GM18517 (cell line): ENCODE measurements around the gene LZTFL1.

Experiments
- ATAC-seq: cut with Tn5 transposase; IDR thresholded peaks from one replicate; pipeline ENCODE4 v1.9.1; 2021; ENCODE audit warnings: mild to moderate bottlenecking, moderate library complexity; ENCODE audit not compliant: unreplicated experiment

LZTFL1 gene, protein sequence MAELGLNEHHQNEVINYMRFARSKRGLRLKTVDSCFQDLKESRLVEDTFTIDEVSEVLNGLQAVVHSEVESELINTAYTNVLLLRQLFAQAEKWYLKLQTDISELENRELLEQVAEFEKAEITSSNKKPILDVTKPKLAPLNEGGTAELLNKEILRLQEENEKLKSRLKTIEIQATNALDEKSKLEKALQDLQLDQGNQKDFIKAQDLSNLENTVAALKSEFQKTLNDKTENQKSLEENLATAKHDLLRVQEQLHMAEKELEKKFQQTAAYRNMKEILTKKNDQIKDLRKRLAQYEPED

DNA sequence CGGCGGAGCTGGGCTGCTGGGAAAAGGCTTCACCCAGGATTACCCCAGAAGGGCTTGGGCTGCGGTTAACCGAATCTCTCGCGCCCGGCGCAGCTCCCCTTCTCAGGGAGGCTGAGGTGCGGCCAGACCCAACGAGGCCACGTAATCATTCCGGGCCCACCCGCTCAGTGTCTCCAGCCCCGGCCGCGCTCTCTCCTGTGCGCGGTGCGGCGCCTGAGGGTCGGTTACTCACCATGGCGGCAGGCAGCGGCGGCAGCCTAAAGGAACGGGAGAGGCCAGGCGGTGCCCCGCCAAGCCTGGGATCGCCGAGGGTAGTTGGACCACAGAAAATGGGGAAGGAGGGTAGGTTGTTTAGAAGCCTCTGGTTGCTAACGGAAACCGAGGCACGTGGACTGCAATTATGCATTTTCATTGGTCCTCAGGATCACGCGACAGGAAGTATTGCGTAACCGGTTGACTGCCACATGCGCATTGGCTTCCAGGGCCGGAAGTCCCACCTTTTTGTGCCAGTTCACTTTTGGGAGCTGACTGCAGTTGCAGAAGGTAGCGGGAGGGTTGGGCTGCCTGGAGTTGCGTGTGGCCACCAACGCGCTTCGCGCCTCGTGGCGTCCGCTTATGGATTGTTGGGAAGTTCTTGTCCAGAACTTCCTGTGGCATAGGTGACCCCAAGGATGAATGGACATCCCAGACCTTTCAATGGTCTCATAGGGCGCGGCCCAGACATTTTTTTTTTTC, at the start of gene LZTFL1:
TSS of gene LZTFL1 (minus strand) at position 363 of the 735 bp plus-strand sequence. CDS start at position 235, 128 bp downstream.
- ATAC-seq, result peak; percentile 71

DNA sequence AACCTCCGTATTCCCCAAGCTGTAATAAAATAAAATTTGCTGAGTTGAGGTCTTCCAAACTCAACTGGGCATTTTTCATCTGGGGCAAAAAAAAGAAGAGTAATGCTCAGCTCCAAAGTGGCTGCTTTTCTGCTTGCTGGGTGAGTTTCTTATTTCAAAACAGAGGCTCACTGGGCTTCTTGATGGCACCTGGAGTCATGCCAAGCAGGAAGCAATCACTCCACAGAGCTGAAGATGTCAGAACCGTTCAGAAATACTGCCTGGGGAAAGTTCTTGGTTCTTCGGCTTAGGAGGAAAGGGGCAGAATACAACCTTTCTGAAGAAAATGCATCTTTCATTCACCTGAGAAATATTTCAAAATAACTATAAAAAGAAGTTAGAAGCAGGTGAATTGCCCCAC, 48.5 kb upstream of the LZTFL1 start:
- ATAC-seq, result no peak

DNA sequence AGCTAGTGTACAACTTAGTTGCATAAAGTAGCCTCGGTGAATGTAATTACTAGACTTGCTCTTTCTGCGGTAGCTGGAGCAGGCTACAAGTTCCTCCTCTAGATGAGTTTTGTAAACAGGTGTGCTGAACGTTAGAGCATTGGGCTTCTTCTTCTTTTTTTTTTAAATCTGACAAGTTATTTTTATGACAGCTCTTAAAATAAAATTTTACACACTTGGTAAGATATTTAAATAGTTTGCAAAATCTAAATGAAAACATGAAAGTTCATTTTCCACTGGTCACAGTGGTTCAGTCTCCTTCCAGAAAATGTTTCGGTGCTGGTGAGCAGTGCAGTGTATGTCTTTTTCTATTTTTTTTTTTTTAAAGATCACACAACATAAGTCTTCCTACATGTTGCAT, 47.4 kb upstream of the LZTFL1 start:
- no peak for ATAC-seq

DNA sequence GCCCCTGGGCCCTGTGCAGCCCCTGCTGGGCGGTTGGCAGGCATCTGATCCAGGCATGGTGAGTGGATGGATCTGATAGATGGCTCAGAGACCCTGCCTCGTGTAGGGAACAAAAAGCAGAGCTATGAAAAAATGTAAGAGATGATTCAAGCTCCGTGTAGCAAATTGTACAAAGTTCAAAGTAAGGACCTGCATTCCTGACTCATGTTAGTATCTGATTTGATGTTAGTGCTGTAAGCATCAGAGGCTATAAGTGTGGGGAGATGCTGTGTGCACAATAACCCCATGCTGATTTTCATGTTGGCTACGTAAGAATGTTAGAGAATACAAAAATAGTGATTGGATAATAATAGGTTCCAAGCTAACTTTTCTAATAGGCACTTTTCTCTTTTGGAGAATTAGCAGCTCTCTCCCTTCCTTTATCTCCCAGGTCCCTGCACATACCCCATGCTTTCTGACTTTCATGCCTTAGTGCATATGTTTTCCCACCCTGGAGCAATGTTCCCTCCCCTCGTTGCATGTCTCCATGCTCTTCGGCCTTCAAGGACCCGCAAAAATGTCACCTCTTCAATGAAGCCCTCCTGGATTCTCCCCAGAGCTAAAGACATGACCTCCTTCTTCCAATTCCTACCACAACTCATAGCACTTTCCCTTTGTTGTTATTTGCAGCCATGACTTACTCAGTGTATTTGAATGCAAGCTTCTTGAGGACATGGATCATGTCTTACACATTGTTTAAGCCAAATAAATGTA, 46.0 kb upstream of the LZTFL1 start:
- no peak for ATAC-seq

DNA sequence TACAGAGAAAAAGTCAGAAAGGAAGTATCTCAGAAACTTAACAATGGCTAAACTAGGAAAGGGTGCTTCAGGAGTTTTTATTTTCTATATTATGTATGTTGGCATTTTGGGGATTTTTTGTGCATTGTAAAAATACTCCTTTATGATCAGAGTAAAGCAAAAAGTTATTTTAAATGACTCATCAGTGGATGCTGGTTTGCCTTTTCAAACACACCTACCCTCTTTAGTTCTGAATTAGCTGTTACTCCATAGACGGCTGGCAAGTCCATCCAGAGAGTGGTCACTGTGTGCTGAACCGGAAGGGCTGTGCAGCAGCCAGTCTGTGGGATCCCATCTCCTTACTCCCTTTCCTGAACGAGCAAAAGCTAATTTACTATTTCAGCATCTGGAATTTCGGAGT, 45.4 kb upstream of the LZTFL1 start:
- no peak for ATAC-seq

DNA sequence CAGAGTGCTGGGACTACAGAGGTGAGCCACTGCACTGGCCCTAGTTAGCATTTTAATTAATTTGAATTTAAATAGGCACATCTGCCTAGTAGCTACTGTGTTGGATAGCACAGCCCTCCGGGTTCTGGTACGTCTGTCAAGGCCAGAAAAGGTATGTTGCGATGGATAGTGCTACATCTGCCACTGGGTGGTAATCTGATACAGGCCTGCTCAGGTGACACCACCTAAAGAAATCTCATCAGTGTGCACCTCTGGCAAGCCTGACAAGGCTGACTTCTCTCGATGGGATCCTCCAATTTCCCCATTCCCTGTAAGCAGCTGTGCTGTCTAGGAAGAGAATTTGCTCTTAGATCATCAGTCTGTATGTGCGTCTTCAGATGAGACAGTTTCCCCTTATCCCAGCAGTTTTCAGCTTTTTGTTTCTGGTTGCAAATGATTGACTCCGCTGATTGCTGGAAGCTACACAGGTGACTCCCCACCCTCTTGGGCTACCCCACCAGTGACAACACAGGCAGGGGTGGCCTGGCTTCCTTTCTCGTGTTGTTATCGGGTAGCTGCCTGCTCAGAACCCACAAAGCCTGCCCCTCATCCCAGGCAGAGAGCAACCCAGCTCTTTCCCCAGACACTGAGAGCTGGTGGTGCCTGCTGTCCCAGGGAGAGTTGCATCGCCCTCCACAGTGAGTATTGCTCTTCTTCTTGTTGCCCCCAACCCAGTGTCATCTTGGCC, 44.2 kb upstream of the LZTFL1 start, which contains the start of gene CCR9:
TSS of gene CCR9 (plus strand) at position 565 of the 727 bp plus-strand sequence. CDS start 8,391 bp downstream, outside the sequence.
- ATAC-seq, result no peak

DNA sequence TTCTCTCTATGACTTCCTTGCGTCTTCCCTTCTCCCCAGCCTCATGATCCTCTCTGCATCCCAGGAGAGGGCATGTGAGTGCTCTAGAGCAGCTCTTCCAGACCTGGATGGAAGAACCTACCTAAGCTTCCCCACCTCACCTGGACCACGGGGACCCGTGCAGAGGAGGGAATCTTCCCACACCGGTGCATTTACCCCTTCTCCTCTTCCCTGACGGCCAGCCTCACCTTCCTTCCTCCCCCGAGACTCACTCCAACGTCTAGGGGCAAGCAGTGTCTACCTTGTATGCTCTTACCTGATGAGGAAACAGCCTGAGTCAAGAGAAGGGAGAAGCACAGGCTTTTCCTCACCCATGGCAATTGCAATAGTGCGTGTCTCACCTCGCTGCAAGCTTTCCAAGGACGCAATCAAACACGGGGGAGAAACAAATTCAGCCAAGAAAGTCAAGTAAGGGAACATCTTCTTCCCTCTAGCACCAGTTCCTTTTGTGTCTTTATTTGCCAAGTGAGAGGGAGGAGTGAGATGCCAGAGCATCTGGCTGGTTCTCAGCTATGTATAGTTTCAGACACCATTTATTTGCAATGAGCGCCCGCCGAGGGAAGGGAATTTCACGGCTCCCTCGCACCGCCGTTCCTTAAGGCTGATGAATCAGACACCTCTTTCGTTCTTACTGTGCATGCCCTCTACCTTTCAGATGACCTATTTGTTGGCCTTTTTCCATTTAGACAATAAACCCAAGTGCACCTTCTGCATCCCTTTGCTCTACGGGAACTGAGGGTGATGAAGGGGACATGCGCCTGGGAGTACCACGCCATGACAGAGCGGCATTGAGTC, 42.7 kb upstream of the LZTFL1 start:
- ATAC-seq, result no peak

DNA sequence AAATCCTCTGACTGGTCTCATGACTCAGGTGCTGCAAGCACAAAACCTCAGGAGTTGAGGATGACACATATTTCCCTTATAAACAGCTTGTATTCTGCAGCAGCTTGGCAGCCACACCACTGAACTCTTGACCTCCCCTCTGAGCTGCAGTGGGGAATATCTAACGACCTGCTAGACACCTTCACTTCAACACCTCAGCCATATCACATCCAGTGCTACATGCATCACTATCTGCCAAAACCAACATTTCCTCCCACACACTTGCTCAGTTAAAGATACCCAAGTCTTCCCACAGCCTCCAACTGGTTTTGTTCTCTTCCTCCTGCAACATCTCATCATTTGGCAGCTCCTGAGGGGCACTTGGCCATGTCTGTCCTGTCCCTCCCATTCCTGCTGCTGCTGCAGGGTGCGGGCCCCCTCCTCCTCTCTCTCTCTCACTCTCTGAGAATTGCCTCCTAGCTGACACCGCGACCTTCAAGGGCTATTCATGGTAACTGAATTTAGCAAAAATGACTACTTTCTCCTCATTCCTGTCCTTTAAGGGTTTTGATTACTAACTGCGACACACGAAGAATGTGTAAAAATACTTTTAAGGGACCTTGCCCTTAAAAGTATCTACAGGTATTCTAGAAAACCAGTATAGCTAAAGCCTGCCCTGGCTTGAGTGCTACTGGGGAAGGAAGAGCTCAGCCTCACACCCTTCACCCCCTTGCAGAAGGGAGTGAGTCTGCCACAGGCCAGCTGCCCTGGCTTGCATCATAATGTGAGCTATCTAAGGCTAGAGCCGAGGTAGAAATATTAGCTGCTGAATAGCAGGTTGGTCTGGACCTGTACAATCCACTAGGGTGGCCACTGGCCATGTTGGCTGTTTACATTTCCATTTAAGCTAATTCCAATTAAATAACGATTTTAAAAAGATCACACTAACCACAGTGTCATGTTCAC, 39.4 kb upstream of the LZTFL1 start:
- no peak for ATAC-seq

DNA sequence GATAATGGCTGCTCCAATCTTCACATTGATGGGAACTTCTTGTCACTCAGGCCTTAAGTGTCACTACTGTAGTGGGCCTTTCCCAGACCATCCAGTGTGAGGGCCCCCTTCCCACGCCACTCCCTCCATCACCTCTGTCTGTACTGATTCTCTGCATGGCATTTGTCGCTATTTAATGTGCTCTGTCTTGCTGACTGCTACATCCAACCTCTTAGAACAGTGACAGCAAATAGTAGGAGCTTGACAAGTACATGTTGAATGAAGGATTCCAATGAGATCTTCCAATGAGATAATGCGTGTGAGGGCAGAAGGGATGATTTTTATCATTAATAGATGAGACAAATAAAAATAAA, 38.8 kb upstream of the LZTFL1 start:
- ATAC-seq, result no peak

DNA sequence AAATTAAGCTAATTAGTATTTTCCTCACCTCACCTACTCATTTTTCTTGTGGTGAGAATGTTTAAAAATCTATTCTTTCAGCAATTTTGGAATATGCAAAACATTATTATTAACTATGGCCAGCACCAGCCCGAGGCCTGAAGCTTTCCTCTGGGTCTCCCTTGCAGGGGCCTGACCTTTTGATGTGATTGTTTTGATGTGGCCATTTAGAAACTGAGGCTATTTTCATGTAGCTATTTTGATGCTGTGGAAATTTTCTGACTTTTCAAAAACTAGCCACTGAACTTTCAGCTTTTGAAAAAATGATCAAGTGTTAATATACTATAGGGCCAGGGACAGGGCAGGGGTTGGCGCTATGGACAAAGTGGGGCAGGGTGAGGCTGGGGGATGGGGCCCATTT, 36.2 kb upstream of the LZTFL1 start:
- no peak for ATAC-seq

DNA sequence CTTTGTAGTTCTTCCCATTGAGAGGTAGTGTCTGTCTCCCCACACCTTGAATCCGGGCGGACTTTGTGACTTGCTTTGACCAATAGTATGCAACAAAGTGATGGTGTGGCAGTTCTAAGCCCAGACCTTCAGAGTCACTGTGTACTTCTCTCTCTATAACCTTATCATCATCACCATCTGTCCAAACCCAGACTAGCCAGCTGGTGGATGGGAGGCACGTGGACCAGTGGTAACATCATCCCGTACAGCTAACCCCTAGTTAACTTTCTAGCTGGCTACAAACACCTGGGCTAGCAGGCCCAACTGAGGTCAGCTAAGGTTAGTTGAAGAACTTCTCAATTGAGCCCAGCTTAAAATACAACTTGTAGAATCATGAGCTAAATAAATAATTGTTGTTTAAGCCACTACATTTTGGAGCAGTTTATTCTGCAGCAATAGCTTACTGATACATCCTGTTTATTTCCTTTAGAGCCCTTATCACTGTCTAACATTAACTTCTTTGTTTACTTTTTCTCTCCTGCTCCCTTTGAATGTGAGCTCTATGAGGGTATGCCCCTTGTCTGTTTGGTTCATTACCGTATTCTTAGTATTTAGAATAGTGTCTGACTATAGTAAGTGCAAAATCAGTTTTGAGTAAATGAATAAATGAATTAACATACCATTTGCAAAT, 32.9 kb upstream of the LZTFL1 start:
- no peak for ATAC-seq

DNA sequence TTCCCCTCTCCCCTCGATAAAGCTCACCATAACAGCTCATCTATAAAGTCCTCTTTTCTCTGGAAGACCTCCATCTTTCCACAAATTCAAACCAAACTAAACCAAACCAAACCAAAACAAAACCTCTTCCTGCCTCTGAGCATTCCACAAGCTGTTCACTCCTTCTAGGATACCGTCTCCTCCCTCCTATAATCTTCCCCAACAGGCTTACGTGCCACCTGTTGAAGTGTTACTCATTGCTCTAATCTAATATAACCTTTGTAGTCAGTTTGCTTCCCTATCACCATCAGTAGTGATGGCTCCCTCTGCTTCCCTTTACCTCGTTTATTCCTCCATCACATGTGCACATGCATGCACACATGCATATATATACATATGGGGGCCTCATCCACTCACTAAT, 31.7 kb upstream of the LZTFL1 start:
- no peak for ATAC-seq

DNA sequence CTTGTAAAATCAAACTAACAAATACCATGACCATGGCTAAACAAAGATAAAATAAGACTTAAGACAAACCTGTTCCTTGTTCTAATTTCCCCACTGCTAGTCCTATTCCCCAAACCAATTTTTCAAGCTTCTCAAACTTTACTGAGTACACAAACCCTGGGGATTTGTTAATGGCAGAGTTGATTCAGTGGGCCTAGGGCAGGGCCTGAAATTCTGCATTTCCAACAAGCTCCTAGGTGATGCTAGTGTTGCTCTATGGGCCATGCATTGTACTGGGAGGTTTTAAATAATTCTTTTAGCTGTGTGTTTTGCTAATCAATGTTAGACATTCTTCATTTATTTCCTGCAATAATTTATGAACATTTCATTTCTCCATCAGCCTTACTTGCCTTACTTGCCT, 31.1 kb upstream of the LZTFL1 start:
- ATAC-seq, result no peak

DNA sequence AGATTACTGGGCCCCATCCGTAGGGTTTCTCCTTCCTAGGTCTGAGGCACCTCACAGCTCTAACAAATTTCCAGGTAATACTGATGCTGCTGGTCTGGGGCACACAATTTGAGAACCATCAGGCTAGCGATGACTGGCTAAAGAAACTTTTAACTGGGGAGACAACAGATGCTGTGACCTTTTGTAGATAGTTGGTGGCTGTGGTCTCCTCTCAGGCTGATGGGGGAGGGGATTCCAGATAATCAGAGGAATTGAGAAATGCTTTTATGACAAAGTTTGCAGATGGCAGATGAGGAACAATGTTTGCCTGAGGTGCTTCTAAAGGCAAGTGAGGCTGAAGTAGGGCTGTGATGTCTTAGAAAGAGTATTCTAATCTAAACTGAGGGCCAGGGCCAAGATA, 30.6 kb upstream of the LZTFL1 start:
- no peak for ATAC-seq

DNA sequence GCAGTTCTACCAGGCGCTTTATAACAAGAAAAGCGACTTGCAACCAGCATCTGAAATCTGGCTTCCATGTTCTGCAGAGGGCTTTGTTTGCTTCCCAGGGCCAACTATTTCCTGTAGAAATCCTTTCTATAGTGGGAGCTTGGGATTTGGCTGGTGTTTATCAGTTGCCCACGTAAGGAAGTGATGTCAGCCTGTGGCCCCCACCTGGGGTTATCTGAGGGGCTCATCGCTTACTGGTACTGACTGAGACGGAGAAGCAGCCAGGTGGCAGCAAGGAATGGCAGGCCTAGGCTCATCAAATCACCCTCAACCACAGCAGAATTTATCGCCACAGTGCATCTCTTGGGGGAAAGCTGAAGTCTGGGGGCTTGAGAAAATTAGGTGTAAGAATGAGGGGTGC, 29.9 kb upstream of the LZTFL1 start:
- no peak for ATAC-seq

DNA sequence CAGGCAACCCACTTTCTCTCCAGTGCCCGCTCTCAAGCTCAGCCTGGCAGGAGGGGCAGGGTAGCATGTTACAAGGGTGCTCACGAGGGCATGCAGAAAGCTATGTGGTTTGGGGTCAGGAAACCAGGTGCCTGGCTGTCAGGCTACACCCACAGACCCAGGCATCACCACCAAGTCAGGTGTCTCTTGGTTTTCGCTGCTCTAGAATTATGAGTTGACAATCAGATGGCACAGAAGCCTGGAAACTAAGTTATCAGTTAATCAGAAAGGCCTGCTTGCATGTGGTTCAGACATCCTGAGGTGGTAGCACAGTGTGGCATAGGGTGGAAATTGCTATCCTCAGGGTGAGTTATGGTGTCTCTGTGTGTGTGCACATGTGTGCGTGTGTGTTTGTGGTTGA, 28.2 kb upstream of the LZTFL1 start:
- ATAC-seq, result no peak

DNA sequence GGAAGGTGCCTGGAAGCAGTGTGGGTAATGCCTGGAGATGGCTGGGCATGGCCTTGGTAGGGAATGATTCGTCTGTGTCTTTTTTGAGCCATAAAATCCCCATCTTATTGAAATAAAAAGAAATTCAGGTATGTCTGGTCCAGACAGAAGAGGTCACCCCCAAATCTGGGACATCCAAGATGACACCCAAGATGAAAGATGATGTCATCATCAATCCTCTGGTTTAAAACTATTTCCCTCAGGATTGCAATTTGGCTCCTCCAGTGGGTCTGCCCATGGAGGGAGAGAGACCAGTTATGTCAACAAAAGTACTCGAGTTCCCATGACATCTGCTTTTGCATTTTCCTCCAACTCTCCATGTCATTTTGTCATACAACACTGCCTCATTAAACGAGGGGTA, 27.7 kb upstream of the LZTFL1 start:
- ATAC-seq, result no peak

DNA sequence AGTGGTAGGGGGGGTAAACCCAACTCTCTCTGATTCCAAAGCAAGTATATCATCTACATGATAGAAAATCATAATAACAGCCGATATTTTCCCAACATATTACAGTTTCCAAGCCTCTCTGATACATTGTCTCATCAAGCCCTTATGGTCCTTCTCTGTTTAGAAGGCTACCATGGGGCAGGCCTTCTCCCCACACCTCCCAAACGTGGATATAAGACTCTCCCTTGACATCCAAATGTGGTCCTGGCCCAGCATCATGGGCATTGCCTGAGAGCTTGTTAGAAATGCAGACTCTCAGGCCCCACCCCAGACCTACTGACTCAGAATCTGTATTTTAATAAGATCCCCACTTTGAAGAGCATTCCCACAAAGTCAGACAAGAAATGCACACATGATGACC, 26.7 kb upstream of the LZTFL1 start:
- no peak for ATAC-seq

DNA sequence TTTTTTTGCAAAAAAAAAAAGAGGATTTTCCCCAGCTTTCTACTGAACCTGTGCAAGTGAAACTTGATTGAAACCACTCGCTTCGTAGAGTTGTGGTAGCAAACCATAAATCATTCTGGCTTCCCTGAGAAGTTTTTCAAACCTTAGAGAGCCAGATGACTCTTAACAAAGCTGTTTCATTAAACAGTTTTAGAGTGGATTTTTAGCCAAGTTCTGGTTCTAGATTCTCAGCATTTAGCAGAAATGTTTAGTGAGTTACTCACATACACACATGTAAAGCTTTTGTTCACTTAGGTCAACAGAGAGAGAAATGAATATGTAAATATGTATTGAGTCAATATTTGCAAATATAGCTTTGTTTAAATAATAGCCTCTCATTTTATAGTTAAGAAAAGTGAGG, 26.3 kb upstream of the LZTFL1 start:
- ATAC-seq, result no peak
